Thymus (tissue), 14 donors: ENCODE data around the gene PRAMEF4. TPM values are rescaled to one million over a fixed set of nuclear protein-coding genes. Genes with fewer than 3 reads are reported as not detected.
"Not testable (repeated sequence)": the region's sequence is repeated elsewhere in the genome, so short reads cannot be mapped to it uniquely, and the experiment has no call there.

Source experiments
- DNase-seq, 9 donors: peaks; one replicate each; pipeline ENCODE4 v3.0.0-alpha.2; 2013; ENCODE audit warnings: low spot score in 9 of 9, low read depth in 6 of 9, missing footprints in 1 of 9
- H3K27ac ChIP-seq, 2 donors: one replicate each; pipeline ENCODE4 v1.5.1; 2013; ENCODE audit warnings: control low read depth in 1 of 2, low read depth in 1 of 2, low read length in 1 of 2, mild to moderate bottlenecking in 1 of 2, moderate library complexity in 1 of 2
- H3K27me3 ChIP-seq, 2 donors: one replicate each; pipeline ENCODE4 v1.5.1; 2013; ENCODE audit warnings: low read length in 1 of 2; ENCODE audit not compliant: control insufficient read depth in 2 of 2, insufficient read depth in 1 of 2
- H3K36me3 ChIP-seq, 2 donors: one replicate each; pipeline ENCODE4 v1.5.1; 2013; ENCODE audit warnings: low read length in 1 of 2, mild to moderate bottlenecking in 1 of 2, moderate library complexity in 1 of 2; ENCODE audit not compliant: control insufficient read depth in 2 of 2, insufficient read depth in 2 of 2
- H3K4me1 ChIP-seq, 2 donors: one replicate each; pipeline ENCODE4 v1.5.1; 2013; ENCODE audit warnings: low read length in 2 of 2; ENCODE audit not compliant: control insufficient read depth in 2 of 2, insufficient read depth in 2 of 2
- H3K4me3 ChIP-seq, 2 donors: one replicate each; pipeline ENCODE4 v1.5.1; 2013; ENCODE audit warnings: low read length in 2 of 2, control low read depth in 1 of 2, mild to moderate bottlenecking in 1 of 2
- H3K9me3 ChIP-seq, 2 donors: one replicate each; pipeline ENCODE4 v1.5.1; 2013; ENCODE audit warnings: low read length in 1 of 2, mild to moderate bottlenecking in 1 of 2; ENCODE audit not compliant: control insufficient read depth in 2 of 2, insufficient read depth in 1 of 2
- WGBS: extraction: QIAGEN DNeasy Blood & Tissue Kit; methylation state at CpG from one replicate; pipeline ENCODE4 v1.1.7; 2013; 5-methylcytosine and 5-hydroxymethylcytosine counted together
- long read RNA-seq, 10 donors: transcript quantifications; one replicate each; lab custom pipeline, GENCODE V29; 2026
- polyA plus RNA-seq: library from polyadenylated mRNA; stranded (reverse); fragments of 200-250 nt; gene quantifications from one replicate; pipeline ENCODE4 v1.2.3, GENCODE V29; 2013
- total RNA-seq: library from RNA; stranded (reverse); fragments of 120-200 nt; gene quantifications from one replicate; pipeline ENCODE4 v1.2.4, GENCODE V29; 2013
- donor health status: healthy.

Gene PRAMEF4
- total RNA-seq (not detected), polyA plus RNA-seq (0.05 TPM)
- long read RNA-seq, donor 1: 0 reads
- long read RNA-seq, donor 2: 0 reads
- long read RNA-seq, donor 3: 0 reads
- long read RNA-seq, donor 4: 0 reads
- long read RNA-seq, donor 5: 0 reads
- long read RNA-seq, donor 6: 0 reads
- long read RNA-seq, donor 7: 0 reads
- long read RNA-seq, donor 8: 0 reads
- long read RNA-seq, donor 9: 0 reads
- long read RNA-seq, donor 10: 0 reads

- not testable (repeated sequence) for H3K36me3 ChIP-seq, H3K27ac ChIP-seq, H3K9me3 ChIP-seq, DNase-seq, H3K4me3 ChIP-seq, H3K4me1 ChIP-seq, H3K27me3 ChIP-seq
- 40% methylated on average over 3 of the region's 3 CpGs for WGBS
Observed at GRCh38 chr1:12886101-12886500, at the start of gene PRAMEF4. Gene PRAMEF4, minus strand, starts transcription at chr1:12886201. Its CDS starts 2,807 bp downstream, at chr1:12883394.

- 42% methylated on average over 3 of the region's 5 CpGs for WGBS
- H3K27ac ChIP-seq, H3K9me3 ChIP-seq, H3K36me3 ChIP-seq, H3K27me3 ChIP-seq, H3K4me3 ChIP-seq, DNase-seq, H3K4me1 ChIP-seq: not testable (repeated sequence)
Observed at GRCh38 chr1:12924368-12924767, 38.4 kb upstream of the PRAMEF4 start.

- 76% methylated on average over 2 of the region's 2 CpGs for WGBS
- not testable (repeated sequence) for H3K9me3 ChIP-seq, H3K4me1 ChIP-seq, DNase-seq, H3K27me3 ChIP-seq, H3K27ac ChIP-seq, H3K4me3 ChIP-seq, H3K36me3 ChIP-seq
Observed at GRCh38 chr1:12921749-12922148, 35.7 kb upstream of the PRAMEF4 start.

- WGBS: no CpG with 5 or more reads among the region's 1 CpG
- DNase-seq, H3K9me3 ChIP-seq, H3K27ac ChIP-seq, H3K4me1 ChIP-seq, H3K27me3 ChIP-seq, H3K36me3 ChIP-seq, H3K4me3 ChIP-seq: not testable (repeated sequence)
Observed at GRCh38 chr1:12916310-12916709, 30.3 kb upstream of the PRAMEF4 start, which contains the start of gene PRAMEF7. Gene PRAMEF7, plus strand, starts transcription at chr1:12916610. Its CDS starts 1,083 bp downstream, at chr1:12917693.

GRCh38 chr1:12903793-12904572 lies 18.0 kb upstream of the PRAMEF4 start:
- H3K27ac ChIP-seq, H3K9me3 ChIP-seq, H3K4me1 ChIP-seq, H3K4me3 ChIP-seq, DNase-seq, H3K36me3 ChIP-seq, H3K27me3 ChIP-seq: not testable (repeated sequence)
- WGBS: 89% methylated on average over 4 of the region's 5 CpGs

GRCh38 chr1:12899186-12899585 lies 13.2 kb upstream of the PRAMEF4 start:
- not testable (repeated sequence) for H3K27ac ChIP-seq, H3K27me3 ChIP-seq, H3K4me3 ChIP-seq, H3K9me3 ChIP-seq, H3K4me1 ChIP-seq, H3K36me3 ChIP-seq, DNase-seq

GRCh38 chr1:12898170-12898569 lies 12.2 kb upstream of the PRAMEF4 start, which contains the start of gene PRAMEF10:
Gene PRAMEF10, minus strand, starts transcription at chr1:12898270. Its CDS starts 2,423 bp downstream, at chr1:12895847.
- H3K27ac ChIP-seq, H3K9me3 ChIP-seq, H3K27me3 ChIP-seq, H3K4me1 ChIP-seq, DNase-seq, H3K36me3 ChIP-seq, H3K4me3 ChIP-seq: not testable (repeated sequence)
- no CpG with 5 or more reads among the region's 1 CpG for WGBS

- not testable (repeated sequence) for H3K27me3 ChIP-seq, H3K9me3 ChIP-seq, H3K4me3 ChIP-seq, H3K36me3 ChIP-seq, DNase-seq, H3K27ac ChIP-seq, H3K4me1 ChIP-seq
- whole genome bisulfite sequencing: 83% methylated on average over 3 of the region's 4 CpGs
Observed at GRCh38 chr1:12878453-12878852, 7.5 kb downstream of the PRAMEF4 start.

GRCh38 chr1:12863131-12863880 lies 22.7 kb downstream of the PRAMEF4 start:
- H3K4me1 ChIP-seq, H3K4me3 ChIP-seq, H3K27ac ChIP-seq, H3K27me3 ChIP-seq, H3K9me3 ChIP-seq, DNase-seq, H3K36me3 ChIP-seq: not testable (repeated sequence)
- 84% methylated on average over 4 of the region's 7 CpGs for WGBS
